ENCODE data around the gene RETREG1.

GRCh38 chr5:16546732-16547131 lies 70.1 kb downstream of the RETREG1 start:
- TF ChIP-seq POLR2AphosphoS5 (IDR thresholded peaks at IDR 0.05; ENCODE audit: borderline replicate concordance, low read depth, low read length): no peak
- TF ChIP-seq EZH2 (IDR thresholded peaks at IDR 0.05): no peak
